ENCODE measurements around the gene TAGLN. TPM values are rescaled to one million over a fixed set of nuclear protein-coding genes. Genes with fewer than 3 reads are reported as not detected.

The TAGLN gene
- total RNA-seq, 1 experiment from 2014 or later, result 71.5 TPM

GRCh38 chr11:117249571-117249970, 50.4 kb downstream of the TAGLN start (continued):
- TF ChIP-seq RELA (CRISPR knock-in tag; IDR thresholded peaks at IDR 0.05; ENCODE audit: borderline replicate concordance) (no peak), FOXP4 (CRISPR knock-in tag; IDR thresholded peaks at IDR 0.05) (no peak), ZNF138 (CRISPR knock-in tag; conservative IDR thresholded peaks at IDR 0.05) (no peak), ZNF219 (CRISPR knock-in tag; IDR thresholded peaks at IDR 0.05; ENCODE audit: borderline replicate concordance) (no peak), ERG (CRISPR knock-in tag; IDR thresholded peaks at IDR 0.05) (no peak), ELF4 (CRISPR knock-in tag; IDR thresholded peaks at IDR 0.05; ENCODE audit: low read depth) (no peak), SMAD4 (CRISPR knock-in tag; IDR thresholded peaks at IDR 0.05) (no peak), MLX (CRISPR knock-in tag; IDR thresholded peaks at IDR 0.05) (no peak), MYBL2 (CRISPR knock-in tag; IDR thresholded peaks at IDR 0.05) (no peak), JUN (CRISPR knock-in tag; IDR thresholded peaks at IDR 0.05) (no peak), GTF2I (CRISPR knock-in tag; conservative IDR thresholded peaks at IDR 0.05) (no peak), EMX1 (CRISPR knock-in tag; IDR thresholded peaks at IDR 0.05) (no peak)

GRCh38 chr11:117251506-117251905, 52.3 kb downstream of the TAGLN start:
- DNase-seq (ENCODE audit: low spot score), result no peak
- Mint-ChIP-seq H3K4me1 (no peaks in the 10 kb centered on the region), H3K27ac (no peak overlapping the region), H3K9me3 (no peaks in the 10 kb centered on the region), H3K36me3 (peaks cover 47% of the 10 kb centered on the region), H3K4me3 (no peak overlapping the region), H3K27me3 (ENCODE audit: low read depth) (no peaks in the 10 kb centered on the region)
- ChIA-PET POLR2A (no interaction called here), CTCF (no interaction called here)
- no peak for ATAC-seq
- TF ChIP-seq FOXP4 (CRISPR knock-in tag; IDR thresholded peaks at IDR 0.05) (no peak), NR2C2 (CRISPR knock-in tag; IDR thresholded peaks at IDR 0.05) (no peak), ZSCAN18 (CRISPR knock-in tag; IDR thresholded peaks at IDR 0.05) (no peak), FOXK1 (CRISPR knock-in tag; IDR thresholded peaks at IDR 0.05) (no peak), ZMAT4 (CRISPR knock-in tag; IDR thresholded peaks at IDR 0.05) (no peak), ATF1 (CRISPR knock-in tag; IDR thresholded peaks at IDR 0.05) (no peak), NFYB (CRISPR knock-in tag; conservative IDR thresholded peaks at IDR 0.05; ENCODE audit: low read depth) (no peak), MLX (CRISPR knock-in tag; IDR thresholded peaks at IDR 0.05) (no peak), ETV6 (CRISPR knock-in tag; IDR thresholded peaks at IDR 0.05) (no peak), GABPB1 (CRISPR knock-in tag; IDR thresholded peaks at IDR 0.05) (no peak), ZNF263 (CRISPR knock-in tag; IDR thresholded peaks at IDR 0.05; ENCODE audit: low read depth) (no peak), ZNF425 (CRISPR knock-in tag; conservative IDR thresholded peaks at IDR 0.05) (no peak), KAT7 (CRISPR knock-in tag; IDR thresholded peaks at IDR 0.05; ENCODE audit: borderline replicate concordance) (no peak), CREB1 (CRISPR knock-in tag; IDR thresholded peaks at IDR 0.05) (no peak), E2F4 (CRISPR knock-in tag; IDR thresholded peaks at IDR 0.05; ENCODE audit: borderline replicate concordance, low read depth) (no peak)

Measured in WTC11 (cell line).